ENCODE measurements around the gene ZNF804B. TPM values are rescaled to one million over a fixed set of nuclear protein-coding genes. Genes with fewer than 3 reads are reported as not detected.

ZNF804B gene
- total RNA-seq, 6 donors from 2014 or later, result not detected

GRCh38 chr7:88933285-88933684 lies 173.8 kb downstream of the ZNF804B start:
- Histone ChIP-seq H3K4me3 (no peak overlapping the region), H3K4me1 (no peaks in the 10 kb centered on the region), H3K9me3 (no peaks in the 10 kb centered on the region), H3K27me3 (no peaks in the 10 kb centered on the region), H3K36me3 (no peaks in the 10 kb centered on the region), H3K27ac (no peak overlapping the region)
- WGBS, 2 donors, result 84 to 92% methylated on average over 5 of the region's 5 CpGs
- DNase-seq (no peak), ATAC-seq (ENCODE audit: low FRiP score in 2 of 2) (no peak)
- TF ChIP-seq EP300 (IDR thresholded peaks at IDR 0.05) (no peak), POLR2AphosphoS5 (IDR thresholded peaks at IDR 0.05) (no peak), CTCF (IDR thresholded peaks at IDR 0.05) (no peak), POLR2A (IDR thresholded peaks at IDR 0.05) (no peak)

- 68 to 88% methylated on average over 2 of the region's 2 CpGs for WGBS, 2 donors
- H3K27ac ChIP-seq, result no peak overlapping the region
- no peaks in the 10 kb centered on the region for H3K27me3 ChIP-seq
- H3K9me3 ChIP-seq, result no peaks in the 10 kb centered on the region
- no peak overlapping the region for H3K4me3 ChIP-seq
- TF ChIP-seq CTCF (IDR thresholded peaks at IDR 0.05) (no peak), POLR2A (IDR thresholded peaks at IDR 0.05) (no peak), POLR2AphosphoS5 (IDR thresholded peaks at IDR 0.05) (no peak), EP300 (IDR thresholded peaks at IDR 0.05) (no peak)
- no peak for DNase-seq
- no peaks in the 10 kb centered on the region for H3K36me3 ChIP-seq
- ATAC-seq (ENCODE audit: low FRiP score in 2 of 2), result no peak
- no peaks in the 10 kb centered on the region for H3K4me1 ChIP-seq
Measured at GRCh38 chr7:88942815-88943501, 183.5 kb downstream of the ZNF804B start.

- Histone ChIP-seq H3K9me3 (no peaks in the 10 kb centered on the region), H3K27me3 (no peaks in the 10 kb centered on the region), H3K36me3 (no peaks in the 10 kb centered on the region), H3K27ac (no peak overlapping the region), H3K4me3 (no peak overlapping the region), H3K4me1 (no peaks in the 10 kb centered on the region)
- TF ChIP-seq POLR2AphosphoS5 (IDR thresholded peaks at IDR 0.05) (no peak), POLR2A (IDR thresholded peaks at IDR 0.05) (no peak), EP300 (IDR thresholded peaks at IDR 0.05) (no peak), CTCF (IDR thresholded peaks at IDR 0.05) (no peak)
- ATAC-seq (ENCODE audit: low FRiP score in 2 of 2), result no peak
- 88 to 92% methylated on average over 1 of the region's 1 CpG for WGBS, 2 donors
- no peak for DNase-seq
Measured at GRCh38 chr7:88951826-88952225, 192.3 kb downstream of the ZNF804B start.

GRCh38 chr7:88964418-88964817 lies 204.9 kb downstream of the ZNF804B start:
- Histone ChIP-seq H3K9me3 (peaks cover 0 to 4% (median 0%) of the 10 kb centered on the region in 4 donors), H3K36me3 (no peaks in the 10 kb centered on the region), H3K4me3 (no peak overlapping the region), H3K4me1 (no peaks in the 10 kb centered on the region), H3K27ac (no peak overlapping the region), H3K27me3 (no peaks in the 10 kb centered on the region)
- no peak for DNase-seq
- no peak for ATAC-seq (ENCODE audit: low FRiP score in 2 of 2)
- no peak for TF ChIP-seq EP300 (IDR thresholded peaks at IDR 0.05)
- no peak for TF ChIP-seq POLR2A (IDR thresholded peaks at IDR 0.05)
- no peak for TF ChIP-seq CTCF (IDR thresholded peaks at IDR 0.05)
- TF ChIP-seq POLR2AphosphoS5 (IDR thresholded peaks at IDR 0.05), result no peak

GRCh38 chr7:88965371-88965770 lies 205.9 kb downstream of the ZNF804B start:
- no peak for DNase-seq
- peaks cover 0 to 4% (median 0%) of the 10 kb centered on the region in 4 donors for H3K9me3 ChIP-seq
- H3K27me3 ChIP-seq, result no peaks in the 10 kb centered on the region
- TF ChIP-seq CTCF (IDR thresholded peaks at IDR 0.05) (no peak), POLR2AphosphoS5 (IDR thresholded peaks at IDR 0.05) (no peak), EP300 (IDR thresholded peaks at IDR 0.05) (no peak), POLR2A (IDR thresholded peaks at IDR 0.05) (no peak)
- H3K4me1 ChIP-seq, result no peaks in the 10 kb centered on the region
- no peaks in the 10 kb centered on the region for H3K36me3 ChIP-seq
- WGBS, 2 donors, result 78% methylated on average over 4 of the region's 4 CpGs
- no peak for ATAC-seq (ENCODE audit: low FRiP score in 2 of 2)
- no peak overlapping the region for H3K4me3 ChIP-seq
- H3K27ac ChIP-seq, result no peak overlapping the region
